Activated CD8-positive, alpha-beta memory T cell treated with anti-CD3 and anti-CD28 coated beads, Interleukin-2, amount 10 ng/mL, durations not matched to agents 7 days and 5 days (primary cell): ENCODE measurements around the gene HMGCS2. TPM values are rescaled to one million over a fixed set of nuclear protein-coding genes. Genes with fewer than 3 reads are reported as not detected.
A peak's percentile ranks its signal among the peaks of the same experiment; 100 is the strongest.

Experiments
- ATAC-seq: fragments of 150-1000 bp; cut with Tn5 transposase; one replicate; pipeline ENCODE4 v1.10.0; 2021; ENCODE audit warnings: moderate library complexity
- CTCF ChIA-PET: fragments of 350-600 bp; sonication (Branson Sonifier 250); formaldehyde crosslinking; loops from one replicate; lab custom pipeline; 2021; ENCODE audit warnings: antibody characterized with exemption; lab: Charles Lee
- DNase-seq: peaks from one replicate; pipeline ENCODE4 v3.0.0-alpha.2; 2020
- H3K27ac Mint-ChIP-seq: one replicate; pipeline ENCODE4 v1.8.0; 2021; ENCODE audit warnings: mild to moderate bottlenecking, mixed read lengths
- H3K27me3 Mint-ChIP-seq: one replicate; pipeline ENCODE4 v1.8.0; 2021; ENCODE audit warnings: mixed read lengths
- H3K36me3 Mint-ChIP-seq: one replicate; pipeline ENCODE4 v1.8.0; 2021; ENCODE audit warnings: mild to moderate bottlenecking, mixed read lengths
- H3K4me1 Mint-ChIP-seq: one replicate; pipeline ENCODE4 v1.8.0; 2021; ENCODE audit warnings: mixed read lengths
- H3K4me3 Mint-ChIP-seq: one replicate; pipeline ENCODE4 v1.8.0; 2021; ENCODE audit warnings: mild to moderate bottlenecking, moderate library complexity, mixed read lengths
- H3K9me3 Mint-ChIP-seq: one replicate; pipeline ENCODE4 v1.8.0; 2022; ENCODE audit warnings: low read depth, mixed read lengths
- total RNA-seq, 2 experiments: library from RNA; stranded (reverse); gene quantifications; one replicate each; pipeline ENCODE4 v1.2.3, GENCODE V29; 2021

Gene HMGCS2
- not detected for total RNA-seq

- H3K36me3 Mint-ChIP-seq = no peaks in the 10 kb centered on the region
- H3K27me3 Mint-ChIP-seq = peaks cover 63% of the 10 kb centered on the region
- no peak within 1 kb of the TSS for H3K4me3 Mint-ChIP-seq
- H3K9me3 Mint-ChIP-seq = no peaks in the 10 kb centered on the region
- no peak within 1 kb of the TSS for H3K27ac Mint-ChIP-seq
- DNase-seq (peak; percentile 31), ATAC-seq (no peak)
- CTCF ChIA-PET = interaction anchor here (1.0 to 1.2 kb wide), 2 partner anchors 11 to 15 kb away, joined by 3 read pairs; no protein-coding TSS in a partner anchor
- no peaks in the 10 kb centered on the region for H3K4me1 Mint-ChIP-seq
Measured at GRCh38 chr1:119768778-119769177, at the start of gene HMGCS2. HMGCS2 (minus strand) TSS chr1:119768905; CDS start chr1:119768844, 61 bp downstream.

- H3K27me3 Mint-ChIP-seq = peaks cover 50% of the 10 kb centered on the region
Measured at GRCh38 chr1:119818181-119818580, 49.5 kb upstream of the HMGCS2 start.

GRCh38 chr1:119816407-119816806, 47.7 kb upstream of the HMGCS2 start:
- peaks cover 6% of the 10 kb centered on the region for H3K4me1 Mint-ChIP-seq
- H3K27ac Mint-ChIP-seq = no peak overlapping the region
- H3K36me3 Mint-ChIP-seq = no peaks in the 10 kb centered on the region
- CTCF ChIA-PET = interaction anchor here (0.6 kb wide), 1 partner anchor 9 kb away, joined by 3 read pairs; no protein-coding TSS in a partner anchor
- ATAC-seq = no peak
- no peak for DNase-seq
- H3K27me3 Mint-ChIP-seq = peaks cover 50% of the 10 kb centered on the region
- H3K4me3 Mint-ChIP-seq = no peak overlapping the region
- H3K9me3 Mint-ChIP-seq = no peaks in the 10 kb centered on the region

More at GRCh38 chr1:119818181-119818580, 49.5 kb upstream of the HMGCS2 start:
- no peaks in the 10 kb centered on the region for H3K9me3 Mint-ChIP-seq
- CTCF ChIA-PET = interaction anchor here (0.9 kb wide), 1 partner anchor 9 kb away, joined by 4 read pairs; no protein-coding TSS in a partner anchor
- peaks cover 6% of the 10 kb centered on the region for H3K4me1 Mint-ChIP-seq
- H3K4me3 Mint-ChIP-seq = no peak overlapping the region
- no peaks in the 10 kb centered on the region for H3K36me3 Mint-ChIP-seq
- ATAC-seq = no peak
- no peak for DNase-seq
- no peak overlapping the region for H3K27ac Mint-ChIP-seq

GRCh38 chr1:119815928-119816327, 47.2 kb upstream of the HMGCS2 start:
- CTCF ChIA-PET = no interaction called here
- DNase-seq (no peak), ATAC-seq (no peak)
- Mint-ChIP-seq H3K27me3 (peaks cover 51% of the 10 kb centered on the region), H3K36me3 (no peaks in the 10 kb centered on the region), H3K27ac (no peak overlapping the region), H3K9me3 (no peaks in the 10 kb centered on the region), H3K4me1 (peaks cover 6% of the 10 kb centered on the region), H3K4me3 (no peak overlapping the region)

GRCh38 chr1:119815361-119815760, 46.7 kb upstream of the HMGCS2 start:
- Mint-ChIP-seq H3K4me3 (no peak overlapping the region), H3K4me1 (peaks cover 6% of the 10 kb centered on the region), H3K9me3 (no peaks in the 10 kb centered on the region), H3K36me3 (no peaks in the 10 kb centered on the region), H3K27ac (no peak overlapping the region), H3K27me3 (peaks cover 57% of the 10 kb centered on the region)
- no peak for DNase-seq
- ATAC-seq = no peak
- CTCF ChIA-PET = no interaction called here

GRCh38 chr1:119814288-119814687, 45.6 kb upstream of the HMGCS2 start:
- peaks cover 7% of the 10 kb centered on the region for H3K4me1 Mint-ChIP-seq
- peaks cover 52% of the 10 kb centered on the region for H3K27me3 Mint-ChIP-seq
- ATAC-seq (no peak), DNase-seq (no peak)
- no peaks in the 10 kb centered on the region for H3K9me3 Mint-ChIP-seq
- CTCF ChIA-PET = no interaction called here
- H3K36me3 Mint-ChIP-seq = no peaks in the 10 kb centered on the region
- H3K4me3 Mint-ChIP-seq = no peak overlapping the region
- H3K27ac Mint-ChIP-seq = no peak overlapping the region

GRCh38 chr1:119811985-119812557, 43.4 kb upstream of the HMGCS2 start:
- Mint-ChIP-seq H3K27me3 (peaks cover 69% of the 10 kb centered on the region), H3K9me3 (no peaks in the 10 kb centered on the region), H3K36me3 (no peaks in the 10 kb centered on the region), H3K4me3 (no peak overlapping the region), H3K4me1 (peaks cover 10% of the 10 kb centered on the region), H3K27ac (no peak overlapping the region)
- CTCF ChIA-PET = interaction anchor here (1.4 kb wide), 1 partner anchor 12 kb away, joined by 3 read pairs; no protein-coding TSS in a partner anchor
- no peak for ATAC-seq
- DNase-seq = no peak

GRCh38 chr1:119811387-119811786, 42.7 kb upstream of the HMGCS2 start, which contains the start of gene REG4:
REG4 (minus strand) TSS chr1:119811460; CDS start chr1:119808769, 2,691 bp downstream.
- ATAC-seq = no peak
- no peak within 1 kb of the TSS for H3K4me3 Mint-ChIP-seq
- H3K27ac Mint-ChIP-seq = no peak within 1 kb of the TSS
- no peaks in the 10 kb centered on the region for H3K36me3 Mint-ChIP-seq
- no peaks in the 10 kb centered on the region for H3K9me3 Mint-ChIP-seq
- DNase-seq = no peak
- H3K4me1 Mint-ChIP-seq = peaks cover 10% of the 10 kb centered on the region
- CTCF ChIA-PET = interaction anchor here (1.0 to 1.4 kb wide), 3 partner anchors 10 to 16 kb away, joined by 3 to 4 read pairs (median 3); no protein-coding TSS in a partner anchor
- H3K27me3 Mint-ChIP-seq = peaks cover 70% of the 10 kb centered on the region

- ATAC-seq (peak; percentile 91), DNase-seq (peak; percentile 80)
- Mint-ChIP-seq H3K27ac (no peak overlapping the region), H3K4me3 (no peak overlapping the region), H3K27me3 (peaks cover 71% of the 10 kb centered on the region), H3K36me3 (no peaks in the 10 kb centered on the region), H3K9me3 (no peaks in the 10 kb centered on the region), H3K4me1 (peaks cover 4% of the 10 kb centered on the region)
- CTCF ChIA-PET = interaction anchor here (0.6 to 2.4 kb wide), 24 partner anchors 10 to 160 kb away, joined by 3 to 25 read pairs (median 4); no protein-coding TSS in a partner anchor
Measured at GRCh38 chr1:119808972-119809550, 40.4 kb upstream of the HMGCS2 start.

GRCh38 chr1:119808491-119808890, 39.8 kb upstream of the HMGCS2 start:
- Mint-ChIP-seq H3K27ac (no peak overlapping the region), H3K4me3 (no peak overlapping the region), H3K4me1 (peaks cover 4% of the 10 kb centered on the region), H3K36me3 (no peaks in the 10 kb centered on the region), H3K27me3 (peaks cover 72% of the 10 kb centered on the region), H3K9me3 (no peaks in the 10 kb centered on the region)
- CTCF ChIA-PET = interaction anchor here (0.6 to 2.4 kb wide), 21 partner anchors 10 to 160 kb away, joined by 3 to 25 read pairs (median 4); no protein-coding TSS in a partner anchor
- no peak for ATAC-seq
- DNase-seq = no peak

- Mint-ChIP-seq H3K27me3 (peaks cover 65% of the 10 kb centered on the region), H3K36me3 (no peaks in the 10 kb centered on the region), H3K9me3 (no peaks in the 10 kb centered on the region), H3K4me3 (no peak overlapping the region), H3K4me1 (peaks cover 4% of the 10 kb centered on the region), H3K27ac (no peak overlapping the region)
- CTCF ChIA-PET = interaction anchor here (1.3 kb wide), 1 partner anchor 62 kb away, joined by 3 read pairs; no protein-coding TSS in a partner anchor
- no peak for ATAC-seq
- no peak for DNase-seq
Measured at GRCh38 chr1:119806489-119806888, 37.8 kb upstream of the HMGCS2 start.

- DNase-seq = no peak
- CTCF ChIA-PET = no interaction called here
- ATAC-seq = no peak
- no peak overlapping the region for H3K4me3 Mint-ChIP-seq
- H3K27me3 Mint-ChIP-seq = peaks cover 61% of the 10 kb centered on the region
- peaks cover 4% of the 10 kb centered on the region for H3K4me1 Mint-ChIP-seq
- H3K36me3 Mint-ChIP-seq = no peaks in the 10 kb centered on the region
- no peaks in the 10 kb centered on the region for H3K9me3 Mint-ChIP-seq
- H3K27ac Mint-ChIP-seq = no peak overlapping the region
Measured at GRCh38 chr1:119805746-119806145, 37.0 kb upstream of the HMGCS2 start.

GRCh38 chr1:119805247-119805646, 36.5 kb upstream of the HMGCS2 start:
- H3K36me3 Mint-ChIP-seq = no peaks in the 10 kb centered on the region
- CTCF ChIA-PET = no interaction called here
- H3K27ac Mint-ChIP-seq = no peak overlapping the region
- ATAC-seq = no peak
- H3K4me3 Mint-ChIP-seq = no peak overlapping the region
- H3K4me1 Mint-ChIP-seq = peaks cover 5% of the 10 kb centered on the region
- no peak for DNase-seq
- H3K9me3 Mint-ChIP-seq = no peaks in the 10 kb centered on the region
- H3K27me3 Mint-ChIP-seq = peaks cover 56% of the 10 kb centered on the region
